ENCODE measurements around the gene ATOH8. TPM values are rescaled to one million over a fixed set of nuclear protein-coding genes. Genes with fewer than 3 reads are reported as not detected.

The ATOH8 gene
- total RNA-seq, 2 donors from 2014 or later = 2.5 TPM

DNA sequence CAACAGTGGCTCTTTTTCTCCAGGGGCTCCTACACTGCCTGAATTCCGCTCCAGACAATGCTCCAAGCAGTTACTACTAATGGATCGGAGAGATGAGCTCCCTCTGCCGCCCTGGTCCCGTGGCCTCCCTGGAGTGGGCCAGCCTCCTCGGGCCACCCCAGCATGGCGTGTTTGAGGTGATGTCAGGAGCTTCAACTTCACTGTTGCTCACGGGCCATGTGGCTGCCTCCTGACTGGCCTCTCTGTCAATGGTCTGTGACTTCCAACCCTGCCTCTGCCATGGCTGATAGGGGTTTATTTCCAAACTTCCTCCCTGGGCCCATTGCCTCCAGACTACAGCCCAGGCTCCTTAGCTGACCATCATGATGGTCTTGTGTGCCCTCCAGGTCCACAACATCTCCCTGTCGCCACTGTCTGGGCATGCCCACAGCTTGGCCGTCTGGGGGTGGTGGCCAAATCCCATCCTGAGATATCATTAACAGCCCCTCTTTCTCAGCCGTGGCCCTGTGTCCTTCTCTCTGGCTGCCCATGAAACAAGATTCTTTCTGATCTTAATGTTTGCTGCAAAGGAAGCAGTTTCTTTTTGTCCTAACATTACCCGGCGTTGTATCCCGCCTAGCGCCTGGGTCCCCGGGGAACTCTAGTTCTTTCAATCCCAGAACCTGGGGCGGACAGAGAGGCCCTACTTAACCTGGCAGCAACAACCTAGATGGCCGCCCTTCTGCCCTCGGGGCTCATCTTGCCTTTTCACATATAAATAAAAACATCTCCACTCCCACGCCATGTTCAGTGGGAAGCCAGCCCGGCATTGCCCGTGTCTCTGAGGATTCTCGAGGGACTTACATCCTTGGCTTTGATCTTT, 38.1 kb downstream of the ATOH8 start:
- H3K27me3 ChIP-seq = no peaks in the 10 kb centered on the region
- H3K27ac ChIP-seq = no peak overlapping the region
- no peak overlapping the region for H3K9ac ChIP-seq (ENCODE audit: low read depth in 2 of 2, low read length in 2 of 2)
- no peak for DNase-seq
- no peaks in the 10 kb centered on the region for H3K36me3 ChIP-seq
- TF ChIP-seq, protein P1, sequence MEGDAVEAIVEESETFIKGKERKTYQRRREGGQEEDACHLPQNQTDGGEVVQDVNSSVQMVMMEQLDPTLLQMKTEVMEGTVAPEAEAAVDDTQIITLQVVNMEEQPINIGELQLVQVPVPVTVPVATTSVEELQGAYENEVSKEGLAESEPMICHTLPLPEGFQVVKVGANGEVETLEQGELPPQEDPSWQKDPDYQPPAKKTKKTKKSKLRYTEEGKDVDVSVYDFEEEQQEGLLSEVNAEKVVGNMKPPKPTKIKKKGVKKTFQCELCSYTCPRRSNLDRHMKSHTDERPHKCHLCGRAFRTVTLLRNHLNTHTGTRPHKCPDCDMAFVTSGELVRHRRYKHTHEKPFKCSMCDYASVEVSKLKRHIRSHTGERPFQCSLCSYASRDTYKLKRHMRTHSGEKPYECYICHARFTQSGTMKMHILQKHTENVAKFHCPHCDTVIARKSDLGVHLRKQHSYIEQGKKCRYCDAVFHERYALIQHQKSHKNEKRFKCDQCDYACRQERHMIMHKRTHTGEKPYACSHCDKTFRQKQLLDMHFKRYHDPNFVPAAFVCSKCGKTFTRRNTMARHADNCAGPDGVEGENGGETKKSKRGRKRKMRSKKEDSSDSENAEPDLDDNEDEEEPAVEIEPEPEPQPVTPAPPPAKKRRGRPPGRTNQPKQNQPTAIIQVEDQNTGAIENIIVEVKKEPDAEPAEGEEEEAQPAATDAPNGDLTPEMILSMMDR (IDR thresholded peaks at IDR 0.05) = no peak
- H3K4me3 ChIP-seq = no peak overlapping the region
- no peaks in the 10 kb centered on the region for H3K9me3 ChIP-seq
- no peaks in the 10 kb centered on the region for H3K4me1 ChIP-seq
- intact Hi-C loops (cut with DNase I) = no loop called here

DNA sequence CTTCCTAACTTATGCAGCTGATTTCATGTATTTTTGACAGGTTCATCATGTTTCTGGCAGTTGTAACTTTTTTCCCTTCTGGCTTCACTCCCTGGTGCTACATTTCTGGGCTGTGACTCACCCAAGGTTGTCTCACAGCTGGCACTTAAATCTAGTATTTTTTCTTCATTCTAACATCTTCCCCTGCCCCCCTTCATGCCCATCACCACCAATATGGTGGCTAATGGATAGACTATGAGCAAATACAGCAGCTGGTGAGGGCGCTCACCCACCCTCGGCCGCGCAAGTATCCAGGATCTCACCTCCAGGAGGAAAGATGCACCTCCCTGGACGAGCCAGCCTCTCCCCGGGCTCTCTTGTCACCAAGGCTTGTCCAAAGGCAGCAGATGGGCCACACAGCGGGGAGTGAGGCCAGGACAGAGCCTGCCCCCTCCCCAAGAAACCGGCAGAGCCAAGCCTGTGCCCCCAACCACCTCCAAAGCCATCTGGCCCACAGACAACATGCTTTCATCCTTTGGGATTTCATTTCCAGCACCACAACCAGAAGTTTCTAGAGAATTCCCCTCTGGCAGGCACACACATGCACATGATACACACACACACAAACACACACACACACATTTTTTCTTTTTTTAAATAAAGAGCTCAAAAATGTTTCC, 39.1 kb downstream of the ATOH8 start:
- Histone ChIP-seq H3K27ac (no peak overlapping the region), H3K27me3 (no peaks in the 10 kb centered on the region), H3K9me3 (no peaks in the 10 kb centered on the region), H3K9ac (ENCODE audit: low read depth in 2 of 2, low read length in 2 of 2) (no peak overlapping the region), H3K36me3 (no peaks in the 10 kb centered on the region), H3K4me1 (no peaks in the 10 kb centered on the region), H3K4me3 (no peak overlapping the region)
- no peak for DNase-seq
- intact Hi-C loops (cut with DNase I) = no loop called here
- TF ChIP-seq, protein P1 (IDR thresholded peaks at IDR 0.05) = no peak

DNA sequence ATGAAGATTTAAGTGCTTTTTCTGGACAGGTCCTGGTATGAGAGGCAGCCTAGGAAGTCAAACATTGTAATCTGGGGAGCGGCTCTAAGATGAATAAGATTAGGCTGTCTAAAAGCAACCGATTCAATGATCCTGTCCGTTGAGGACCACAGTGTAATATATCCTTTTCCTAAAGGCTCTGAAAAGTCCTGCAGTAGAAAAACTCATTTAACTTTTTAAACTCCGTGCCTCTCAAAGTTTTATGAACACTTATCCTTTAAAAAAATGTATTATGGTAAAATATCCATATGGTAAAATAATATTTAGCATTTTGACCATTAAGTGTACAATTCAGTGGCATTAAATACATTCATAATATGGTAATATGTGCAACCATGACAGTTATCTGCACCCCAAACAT, 39.8 kb downstream of the ATOH8 start:
- Histone ChIP-seq H3K4me1 (no peaks in the 10 kb centered on the region), H3K9ac (ENCODE audit: low read depth in 2 of 2, low read length in 2 of 2) (no peak overlapping the region)
- TF ChIP-seq, protein P1 (IDR thresholded peaks at IDR 0.05) = no peak

GRCh38 chr2:85794038-85794441, 40.2 kb downstream of the ATOH8 start:
- DNase-seq = no peak
- no peaks in the 10 kb centered on the region for H3K9me3 ChIP-seq
- no peaks in the 10 kb centered on the region for H3K27me3 ChIP-seq
- intact Hi-C loops (cut with DNase I) = no loop called here
- no peak overlapping the region for H3K9ac ChIP-seq (ENCODE audit: low read depth in 2 of 2, low read length in 2 of 2)
- H3K36me3 ChIP-seq = no peaks in the 10 kb centered on the region
- no peak overlapping the region for H3K4me3 ChIP-seq
- TF ChIP-seq, protein P1 (IDR thresholded peaks at IDR 0.05) = no peak
- H3K27ac ChIP-seq = no peak overlapping the region
- H3K4me1 ChIP-seq = no peaks in the 10 kb centered on the region

More for the DNA sequence above, 39.8 kb downstream of the ATOH8 start:
- no peak overlapping the region for H3K27ac ChIP-seq
- no peaks in the 10 kb centered on the region for H3K9me3 ChIP-seq
- H3K27me3 ChIP-seq = no peaks in the 10 kb centered on the region
- no peak overlapping the region for H3K4me3 ChIP-seq
- H3K36me3 ChIP-seq = no peaks in the 10 kb centered on the region
- intact Hi-C loops (cut with DNase I) = no loop called here
- DNase-seq = no peak

GRCh38 chr2:85794491-85795121, 40.8 kb downstream of the ATOH8 start:
- no peak for DNase-seq
- Histone ChIP-seq H3K27me3 (no peaks in the 10 kb centered on the region), H3K4me3 (no peak overlapping the region), H3K9ac (ENCODE audit: low read depth in 2 of 2, low read length in 2 of 2) (no peak overlapping the region), H3K4me1 (no peaks in the 10 kb centered on the region), H3K9me3 (no peaks in the 10 kb centered on the region), H3K36me3 (no peaks in the 10 kb centered on the region), H3K27ac (no peak overlapping the region)
- TF ChIP-seq, protein P1 (IDR thresholded peaks at IDR 0.05) = no peak
- intact Hi-C loops (cut with DNase I) = no loop called here

All from colonic mucosa (tissue), 4 donors.